Stimulated activated CD8-positive, alpha-beta memory T cell treated with anti-CD3 and anti-CD28 coated beads, Interleukin-7, amount 100 ng/mL, for 1 hour (primary cell): ENCODE data around the gene ABLIM3.
A peak's percentile ranks its signal among the peaks of the same experiment; 100 is the strongest.

Source experiments
- DNase-seq, 2 donors: peaks; one replicate each; pipeline ENCODE4 v3.0.0-alpha.2; 2020; ENCODE audit warnings: low read depth in 2 of 2

ABLIM3 gene

DNA sequence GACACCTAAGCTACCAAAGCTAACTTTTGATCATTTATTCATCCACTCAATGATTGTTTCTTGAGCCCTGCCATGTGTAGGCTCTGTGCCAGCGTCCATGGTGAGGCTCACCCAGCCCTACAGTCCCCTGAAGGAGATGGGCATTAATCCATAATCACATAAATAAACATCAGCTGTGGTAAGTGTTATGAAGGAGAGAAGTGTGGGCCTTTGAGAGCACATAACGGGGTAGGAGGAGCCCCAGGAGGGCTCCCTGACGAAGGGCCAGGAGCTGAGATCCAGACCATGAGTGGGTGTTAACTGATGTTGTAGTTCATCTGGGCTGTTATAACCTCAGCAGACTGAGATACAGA lies 76.5 kb downstream of the ABLIM3 start:
- DNase-seq, result no peak

DNA sequence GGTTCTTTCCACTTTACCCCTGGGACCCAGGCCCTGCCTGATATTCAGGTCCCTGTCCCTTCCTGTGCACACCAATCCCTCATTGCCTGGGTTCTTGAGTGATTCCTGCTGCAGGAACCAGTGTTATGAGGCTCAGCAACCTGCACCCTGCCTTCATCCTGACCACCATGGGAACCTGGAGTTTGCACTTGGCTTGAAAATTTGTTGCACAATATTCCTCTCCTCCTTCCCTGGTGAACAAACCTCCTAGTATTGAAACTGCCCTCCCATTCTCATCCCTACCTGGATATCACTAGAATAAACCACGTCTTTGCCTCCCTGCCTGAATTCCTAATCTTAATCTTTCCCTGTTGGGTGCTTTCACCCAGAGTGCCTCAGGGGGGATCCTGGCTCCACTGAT lies 78.3 kb downstream of the ABLIM3 start:
- DNase-seq, result no peak

DNA sequence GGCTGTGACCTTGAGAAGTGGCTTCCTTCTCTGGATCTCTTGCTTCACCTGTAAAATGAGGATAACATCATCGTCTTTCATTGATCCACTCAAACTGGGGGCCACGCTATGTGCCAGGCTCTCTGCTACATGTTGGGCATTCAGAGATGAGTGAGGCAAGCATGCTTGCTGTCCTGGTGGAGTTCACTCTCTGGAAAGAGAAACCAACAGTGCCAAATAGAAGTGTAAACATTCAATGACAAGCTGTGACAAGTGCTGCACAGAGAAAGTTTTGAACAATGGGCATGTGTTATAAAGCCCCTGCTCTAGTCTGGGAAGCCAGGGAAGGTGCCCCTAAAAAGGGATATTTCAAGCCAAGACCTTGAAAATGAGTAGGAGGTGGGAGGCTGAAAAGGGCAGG lies 79.5 kb downstream of the ABLIM3 start:
- DNase-seq, result no peak

DNA sequence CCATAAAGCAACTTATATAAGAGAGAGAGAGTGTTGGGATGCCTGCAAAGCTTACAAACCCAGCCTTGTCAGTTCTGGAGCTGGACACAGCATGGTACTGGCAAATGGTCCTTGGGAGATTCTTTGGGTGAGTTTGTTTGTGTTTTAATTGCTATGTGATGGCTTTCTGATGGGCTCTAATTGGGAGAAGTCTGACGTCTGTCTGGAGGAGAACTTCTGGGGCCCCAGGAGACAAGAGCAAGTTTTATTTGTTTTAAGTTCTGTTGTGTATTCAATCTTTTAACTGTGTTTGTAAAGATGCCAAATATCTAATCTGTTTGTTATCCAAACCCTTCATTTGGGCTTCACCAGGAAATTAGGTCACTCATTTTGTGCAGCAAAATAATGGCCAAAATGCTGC lies 80.0 kb downstream of the ABLIM3 start:
- DNase-seq, result no peak

DNA sequence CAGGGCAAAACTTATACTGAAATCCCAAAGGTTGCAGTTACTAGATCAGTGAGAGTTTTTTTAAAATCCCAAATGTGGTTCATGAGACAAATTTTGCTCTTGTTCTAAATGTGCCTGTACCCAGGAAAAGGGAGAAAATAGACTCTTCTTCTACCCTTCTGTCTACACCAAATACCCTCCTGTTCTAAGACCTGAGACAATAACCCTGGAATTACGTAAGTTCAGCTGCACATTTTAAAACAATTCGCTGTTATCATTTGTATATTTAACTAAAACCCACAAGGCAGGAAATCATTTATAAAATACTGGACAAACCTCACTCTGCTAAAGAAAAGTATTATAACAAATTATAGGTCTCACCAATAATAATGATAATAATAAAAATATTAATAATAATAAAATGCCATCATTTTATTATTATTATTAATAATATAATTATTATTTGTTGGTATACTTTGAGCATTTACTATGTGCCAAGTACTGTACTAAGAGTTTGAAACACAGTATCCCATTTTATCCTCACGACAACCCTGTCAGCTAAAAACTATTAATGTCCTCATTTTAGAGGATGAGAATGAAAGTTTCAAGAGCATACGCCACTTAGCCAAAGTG lies 80.5 kb downstream of the ABLIM3 start:
- no peak for DNase-seq

DNA sequence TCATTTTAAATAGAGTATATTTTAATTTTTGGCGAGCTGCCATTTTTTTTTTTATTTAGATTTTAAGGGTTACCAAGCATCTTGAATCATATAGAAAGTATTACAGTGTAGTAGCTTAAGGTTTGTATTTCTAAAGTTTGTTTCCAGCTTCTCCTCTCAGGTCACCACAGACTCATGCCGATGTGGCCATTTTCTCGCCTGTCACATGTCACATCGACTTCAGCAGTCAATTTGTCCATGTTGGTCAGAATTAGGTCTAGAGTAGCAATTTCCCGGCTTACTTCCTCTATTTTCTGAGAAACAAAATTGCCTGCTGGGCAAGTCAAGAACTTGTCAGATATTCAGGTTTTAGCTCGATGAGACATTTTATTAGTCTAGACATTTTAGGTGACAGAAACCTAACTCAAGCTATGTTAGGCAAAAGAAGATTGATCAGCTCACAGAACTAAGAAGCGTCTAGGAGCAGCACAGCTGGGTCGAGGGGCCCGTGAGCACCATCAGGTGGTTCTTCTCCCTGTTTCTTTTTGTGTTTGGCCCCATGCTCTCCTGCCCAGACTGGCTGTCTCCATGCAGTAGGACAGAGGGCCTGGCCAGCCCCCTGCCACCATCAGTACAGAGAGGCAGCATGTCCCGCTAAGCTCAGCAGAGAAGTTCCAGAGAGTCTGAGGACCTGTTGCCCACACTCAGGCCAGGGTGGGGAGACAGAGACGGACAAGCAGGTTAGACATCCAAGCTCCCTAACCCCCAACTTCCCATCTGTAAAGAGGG lies 82.0 kb downstream of the ABLIM3 start:
- no peak for DNase-seq

DNA sequence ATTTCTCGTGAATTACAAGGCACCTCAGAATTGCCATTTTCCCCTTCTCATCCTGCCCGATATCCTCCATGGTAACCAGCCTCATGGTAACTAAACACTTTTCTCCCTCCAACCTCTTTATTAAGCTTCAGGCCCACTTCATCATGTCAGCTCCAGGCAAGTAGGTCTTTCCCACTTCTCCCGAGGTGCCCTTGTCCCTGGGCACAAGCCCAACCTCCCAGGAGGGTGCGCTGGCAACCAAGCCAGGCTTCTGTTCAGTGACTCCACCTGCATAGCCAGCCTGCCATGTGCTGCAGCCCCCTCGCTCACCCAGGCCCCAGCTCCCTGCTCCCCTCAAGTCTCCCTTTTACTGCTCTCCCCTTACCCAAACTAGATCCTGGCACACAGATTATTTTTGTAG lies 83.0 kb downstream of the ABLIM3 start:
- no peak for DNase-seq

DNA sequence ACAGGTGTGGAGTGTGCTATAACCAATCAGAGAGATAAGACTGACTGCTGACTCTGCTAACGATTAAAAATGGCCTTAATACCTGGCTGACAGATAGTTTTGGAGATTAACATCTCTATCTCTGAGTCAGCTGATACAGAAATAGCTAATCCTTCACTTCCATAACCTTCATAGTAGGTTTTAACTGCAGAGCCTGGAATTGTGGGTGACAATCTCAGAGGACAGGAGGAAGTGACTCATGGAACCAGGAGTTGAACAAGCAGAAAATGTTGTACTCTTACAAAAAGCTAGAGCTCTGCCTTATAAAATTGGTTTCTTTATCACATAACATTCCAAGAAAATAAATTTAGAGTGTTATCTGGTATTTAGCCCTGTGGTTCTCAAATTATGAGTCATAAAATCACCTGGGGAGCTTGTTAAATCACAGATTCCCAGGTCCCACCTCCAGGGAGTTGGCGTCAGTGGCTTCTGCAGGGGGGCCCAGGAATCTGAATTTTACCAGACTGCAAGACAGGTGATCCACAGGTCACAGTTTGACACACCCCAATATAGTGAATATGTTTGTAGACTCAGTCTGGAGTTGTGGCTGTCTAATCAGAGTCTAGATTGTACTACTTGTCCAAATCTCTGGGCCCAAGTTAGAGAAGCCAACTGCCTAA lies 86.0 kb downstream of the ABLIM3 start:
- no peak for DNase-seq

DNA sequence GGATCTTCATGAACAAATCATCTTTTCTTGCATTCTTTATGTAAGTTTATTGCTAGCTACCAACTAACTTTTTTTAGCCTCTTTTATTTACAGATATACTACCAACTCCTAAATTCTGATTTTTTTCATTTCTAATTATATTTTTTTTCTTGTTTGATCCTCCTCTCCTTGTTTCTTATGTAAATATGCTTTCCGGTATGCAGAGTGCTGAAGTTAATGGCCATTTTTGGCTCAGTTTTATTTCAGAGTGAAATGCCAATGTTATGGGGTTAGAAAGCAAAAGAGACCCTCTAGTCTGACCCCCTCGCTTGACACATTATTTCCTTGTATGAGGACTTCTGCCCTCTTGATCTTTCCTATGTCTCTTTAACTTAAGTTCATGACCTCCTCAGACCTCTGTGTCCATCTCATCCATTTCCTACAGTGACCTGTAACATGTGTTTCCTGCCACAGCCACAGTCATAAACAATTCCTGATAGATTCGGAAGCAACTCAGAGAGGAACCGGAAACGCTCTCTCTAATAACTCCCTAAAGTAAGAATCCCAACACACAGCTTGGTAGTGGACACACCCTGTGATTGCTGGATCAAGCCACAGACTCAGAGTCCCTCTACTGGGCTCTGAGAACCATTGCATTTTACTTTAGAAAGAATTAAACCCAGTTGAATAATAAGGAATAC lies 87.5 kb downstream of the ABLIM3 start:
- no peak for DNase-seq

DNA sequence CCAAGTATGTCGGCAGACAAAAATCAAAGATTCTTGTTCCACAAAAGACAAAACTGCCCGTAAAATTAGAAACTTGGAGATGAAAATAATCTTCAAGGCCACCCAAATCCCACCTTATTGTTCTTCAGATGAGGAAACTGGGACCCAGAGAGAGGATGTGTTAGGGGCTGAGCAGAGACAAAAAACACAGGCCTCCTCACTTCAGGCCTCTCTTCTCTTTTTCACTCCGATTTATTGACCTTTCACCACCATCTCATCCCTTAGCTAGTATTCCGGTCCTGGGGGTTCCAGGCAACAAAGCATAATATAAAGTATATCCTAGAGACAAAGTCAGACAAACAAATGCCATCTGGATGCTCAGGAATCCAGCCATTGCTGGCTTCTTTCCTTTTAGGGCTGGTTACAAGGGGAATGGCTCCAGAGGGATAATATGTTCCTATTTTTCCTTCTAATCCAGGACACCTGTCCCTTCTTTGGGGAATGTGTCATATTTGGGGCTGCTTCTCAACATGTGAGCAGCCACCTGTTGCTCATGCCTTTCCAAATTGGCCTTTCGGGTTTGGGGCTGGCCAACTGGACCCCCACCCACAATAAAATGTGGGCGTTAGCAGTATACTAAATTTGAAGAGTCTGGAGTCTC lies 88.1 kb downstream of the ABLIM3 start:
- no peak for DNase-seq

DNA sequence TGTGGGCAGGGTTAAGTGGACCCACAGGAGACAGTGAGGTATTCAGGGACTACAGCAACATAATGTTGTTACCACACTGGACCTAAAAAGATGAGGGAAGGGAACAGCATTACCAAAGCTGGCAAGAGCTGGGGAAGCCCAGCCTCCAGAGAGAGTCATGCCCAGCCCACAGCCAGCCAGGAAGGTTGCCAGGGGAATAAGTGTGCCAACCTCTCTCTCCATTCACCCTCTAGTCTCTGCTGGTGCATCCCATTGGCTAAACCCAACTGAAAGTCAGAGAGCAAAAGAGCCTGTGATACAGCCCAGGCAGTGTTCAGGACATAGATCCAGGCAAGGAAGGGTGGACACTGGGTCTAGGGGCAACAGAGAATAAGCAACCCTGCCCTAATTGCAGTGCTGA lies 94.5 kb downstream of the ABLIM3 start:
- no peak for DNase-seq

DNA sequence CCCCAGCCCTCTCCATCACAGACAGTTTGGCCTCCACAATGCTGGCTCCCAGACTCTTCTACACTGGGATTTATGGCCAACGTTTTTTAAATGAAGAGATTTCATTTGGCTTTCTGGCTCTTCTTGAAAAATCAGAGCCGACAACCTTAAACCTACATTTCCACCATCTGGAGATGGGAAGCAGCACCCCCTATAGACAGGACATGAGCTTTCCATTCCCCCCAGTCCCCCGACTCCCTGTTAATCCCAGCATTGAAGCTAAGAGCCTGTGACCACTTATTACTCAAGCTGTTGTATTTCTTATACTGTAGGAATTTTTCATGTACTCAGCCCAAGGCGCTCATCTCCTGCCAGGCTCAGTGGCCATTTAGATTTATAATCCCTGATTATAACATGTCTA lies 96.4 kb downstream of the ABLIM3 start:
- no peak for DNase-seq

DNA sequence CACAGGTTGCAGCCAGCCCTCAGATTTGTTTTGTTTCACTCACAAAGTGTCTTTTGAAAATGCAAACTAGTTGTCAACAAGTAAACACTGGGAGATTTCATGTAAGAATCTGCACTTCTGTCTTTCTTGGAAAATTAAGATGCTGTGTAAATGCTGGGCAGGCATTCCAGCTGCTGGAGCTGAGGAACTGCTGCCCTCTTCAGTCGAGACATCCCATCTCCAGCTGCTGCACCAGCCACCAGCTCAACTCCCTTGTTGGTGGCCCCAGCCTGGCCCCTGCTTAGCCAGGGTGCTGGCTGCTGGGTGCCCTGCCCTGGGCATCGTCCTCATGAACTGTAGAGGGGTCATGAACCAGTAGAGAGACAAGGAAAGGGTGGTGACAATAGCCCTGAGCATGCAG lies 97.2 kb downstream of the ABLIM3 start:
- DNase-seq, result no peak

DNA sequence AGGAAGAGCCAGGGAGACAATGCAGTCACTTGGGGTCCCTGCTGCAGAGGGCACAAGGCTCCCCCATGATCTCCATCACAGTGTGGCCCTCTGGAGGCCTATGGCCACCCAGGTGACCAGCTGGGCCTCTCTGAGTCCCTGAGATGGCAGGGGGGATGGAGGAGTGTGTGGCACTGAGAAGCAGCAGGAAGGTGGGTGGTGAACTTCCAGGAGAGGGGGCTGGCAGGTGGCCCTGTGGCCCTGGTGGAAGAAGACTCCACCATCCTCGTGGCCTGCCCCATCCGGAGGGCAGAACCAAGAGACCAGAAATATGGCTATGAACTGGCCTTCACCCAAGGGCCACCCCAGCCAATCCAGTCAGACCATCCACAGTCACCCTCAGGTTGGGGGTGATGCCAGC lies 98.6 kb downstream of the ABLIM3 start:
- no peak for DNase-seq

DNA sequence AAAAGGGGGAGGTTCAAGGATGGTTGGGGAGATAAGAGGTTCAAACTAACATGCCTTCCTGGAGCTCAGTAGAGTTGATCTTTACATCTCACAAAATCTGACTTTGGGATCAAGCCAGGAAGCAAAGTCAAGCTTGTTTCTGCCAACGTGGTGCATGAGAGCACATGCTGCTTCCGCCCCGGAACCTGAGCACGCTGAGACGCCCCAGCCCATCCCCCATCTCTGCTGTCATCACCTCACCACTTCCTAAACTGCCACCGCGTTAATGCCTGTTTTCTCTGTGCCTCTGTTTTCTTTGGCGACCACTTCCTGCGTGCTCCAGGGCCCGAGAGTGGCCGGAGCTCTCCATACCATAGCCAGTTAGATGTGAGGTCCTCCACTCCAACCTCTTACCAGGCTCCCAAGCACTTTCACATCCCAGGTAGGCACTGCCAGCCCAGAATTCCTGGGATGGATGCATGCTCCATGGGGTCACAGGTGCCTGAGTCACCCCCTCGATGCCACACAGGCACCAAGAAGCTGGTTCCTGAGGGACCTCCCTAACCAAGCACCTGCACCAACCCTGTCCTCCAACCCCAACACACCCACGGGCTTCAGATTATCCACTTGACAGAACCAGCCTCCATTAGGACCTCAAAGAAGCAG lies 99.2 kb downstream of the ABLIM3 start:
- peak; percentile 47 to 53 for DNase-seq

DNA sequence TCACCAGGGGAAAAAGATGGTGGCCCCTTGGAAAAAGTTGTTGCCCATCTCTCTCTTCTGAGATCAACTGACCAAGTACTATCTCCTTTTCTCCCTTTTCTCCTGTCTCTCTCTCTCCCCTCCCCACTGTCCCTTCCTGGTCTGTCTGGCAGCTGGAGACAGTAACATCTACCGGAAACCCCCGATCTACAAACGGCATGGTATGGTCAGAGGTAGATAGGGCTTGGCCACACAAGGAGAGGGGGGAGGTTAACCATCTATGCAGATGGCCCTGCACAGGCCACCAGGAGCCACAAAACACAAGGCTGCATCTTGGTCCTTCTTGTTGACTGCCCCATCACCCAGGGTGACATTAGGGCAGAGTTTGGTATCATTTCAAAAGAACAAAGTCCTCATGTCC lies 101.0 kb downstream of the ABLIM3 start:
- no peak for DNase-seq

DNA sequence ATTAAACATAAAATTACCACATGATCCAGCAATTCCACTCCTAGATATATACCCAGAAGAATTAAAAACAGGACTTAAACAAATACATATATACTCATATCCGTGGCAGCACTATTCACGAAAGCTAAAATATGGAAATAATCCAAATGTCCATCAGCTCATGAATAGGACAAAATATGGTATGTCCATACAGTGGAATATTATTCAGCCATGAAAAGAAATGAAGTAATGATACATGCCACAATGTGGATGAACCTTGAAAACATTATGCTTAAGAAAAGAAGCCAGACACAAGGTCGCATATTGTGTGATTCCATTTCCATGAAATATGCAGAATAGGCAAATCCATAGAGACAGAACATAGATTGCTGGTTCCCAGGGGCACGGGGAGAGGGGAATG lies 105.6 kb downstream of the ABLIM3 start:
- DNase-seq, result no peak

DNA sequence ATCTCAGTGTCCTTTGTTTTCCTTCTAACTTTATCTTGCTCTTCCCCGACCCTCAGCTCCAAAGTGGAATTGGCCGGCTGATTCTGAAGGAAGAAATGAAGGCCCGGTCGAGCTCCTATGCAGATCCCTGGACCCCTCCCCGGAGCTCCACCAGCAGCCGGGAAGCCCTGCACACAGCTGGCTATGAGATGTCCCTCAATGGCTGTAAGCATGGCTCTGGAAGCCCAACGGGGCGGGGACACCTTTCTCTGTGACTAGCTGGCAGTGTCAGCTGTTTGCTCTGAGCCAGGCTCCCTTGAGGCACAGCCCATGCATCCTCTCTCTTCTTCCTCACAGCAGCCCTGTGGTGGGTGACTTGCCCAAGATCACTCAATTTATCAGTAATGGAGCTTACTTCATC lies 106.4 kb downstream of the ABLIM3 start:
- no peak for DNase-seq

DNA sequence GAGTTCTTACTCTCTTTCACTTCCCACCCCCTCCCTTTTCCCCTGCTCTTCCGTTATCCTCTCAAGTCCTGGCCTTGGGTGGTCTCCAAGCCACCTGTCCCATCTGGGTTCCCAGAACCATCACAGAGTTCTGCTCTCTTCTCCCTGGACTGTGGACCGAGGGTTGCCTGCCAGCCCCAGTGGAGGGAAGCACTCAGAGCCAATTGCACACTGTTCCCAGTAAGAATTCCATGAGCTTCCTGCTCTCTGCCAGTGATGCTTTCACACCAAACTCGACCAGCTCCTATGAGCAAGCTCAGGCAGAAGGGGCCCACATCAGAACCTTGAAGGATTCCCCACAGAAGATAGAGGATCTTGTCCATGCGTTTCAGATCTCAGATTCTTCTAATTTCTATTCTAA lies 110.3 kb downstream of the ABLIM3 start:
- no peak for DNase-seq

DNA sequence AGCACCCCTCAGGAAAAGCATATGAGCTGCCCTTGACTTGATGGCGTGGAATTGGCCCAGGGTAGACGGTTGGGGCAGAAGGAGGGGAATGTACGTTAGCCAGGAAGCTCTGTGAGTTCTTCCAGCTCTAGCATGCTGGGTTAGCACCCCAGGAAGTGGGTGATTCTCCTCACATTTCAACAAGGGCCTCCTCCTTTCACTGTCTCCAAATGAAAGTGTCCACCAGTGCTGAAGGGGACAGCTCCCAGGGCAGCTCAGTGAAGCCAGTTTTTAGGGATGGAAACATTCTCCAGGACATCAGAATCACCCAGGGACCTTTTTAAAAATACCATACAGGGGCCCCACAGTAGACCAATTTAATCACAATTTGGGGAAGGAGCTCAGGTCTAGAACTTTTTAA lies 113.2 kb downstream of the ABLIM3 start:
- DNase-seq, result no peak

DNA sequence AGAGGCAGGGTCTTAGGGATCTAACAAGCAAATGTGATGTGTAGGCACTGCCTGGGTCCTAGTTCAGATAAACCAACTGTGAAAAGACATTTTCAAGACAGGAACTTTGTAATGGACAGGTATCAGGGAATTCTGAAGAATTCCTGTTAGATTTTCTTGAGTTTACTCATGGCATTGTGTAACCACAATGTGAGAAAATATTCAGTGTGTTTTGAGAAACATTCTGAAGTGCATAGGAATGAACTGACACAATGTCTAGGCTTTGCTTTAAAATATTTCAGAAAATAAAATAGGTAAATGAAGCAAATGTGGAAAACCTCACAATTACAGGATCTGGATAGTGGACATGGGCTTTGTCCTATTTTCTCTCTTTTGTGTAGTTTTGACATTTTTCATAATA lies 115.2 kb downstream of the ABLIM3 start:
- DNase-seq, result no peak

DNA sequence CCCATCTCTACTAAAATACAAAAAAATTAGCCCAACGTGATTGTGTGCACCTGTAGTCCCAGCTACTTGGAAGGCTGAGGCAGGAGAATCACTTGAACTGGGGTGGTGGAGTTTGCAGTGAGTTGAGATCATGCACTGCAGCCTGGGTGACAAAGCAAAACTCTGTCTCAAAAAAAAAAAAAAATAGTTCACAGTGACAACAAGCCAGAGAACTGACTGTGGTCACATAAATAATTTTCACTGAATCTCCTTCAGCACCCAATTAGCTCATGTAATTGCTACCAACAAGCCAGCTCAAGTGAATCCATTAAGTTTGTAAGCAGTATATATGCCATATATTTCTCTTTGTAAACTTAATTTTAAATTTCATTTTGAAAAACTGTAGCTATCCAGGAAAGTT lies 115.8 kb downstream of the ABLIM3 start:
- no peak for DNase-seq
